IPS DF 6.9 (cell line): ENCODE results near the gene FKBP15.

ENCODE experiments used
- DNase-seq: peaks from one replicate; pipeline ENCODE4 v3.0.0-alpha.2; 2013; ENCODE audit warnings: low read depth, low spot score
- H3K27ac ChIP-seq: one replicate; pipeline ENCODE4 v1.5.1; 2013; ENCODE audit warnings: low read length, control low read depth
- H3K27me3 ChIP-seq: 2 replicates; pipeline ENCODE4 v1.6.1; 2013; ENCODE audit warnings: mild to moderate bottlenecking, low read length; ENCODE audit not compliant: control insufficient read depth, insufficient read depth
- H3K36me3 ChIP-seq: 2 replicates; pipeline ENCODE4 v1.6.1; 2013; ENCODE audit warnings: low read length; ENCODE audit not compliant: control insufficient read depth, insufficient read depth
- H3K4me1 ChIP-seq: 2 replicates; pipeline ENCODE4 v1.6.1; 2013; ENCODE audit warnings: low read length; ENCODE audit not compliant: control insufficient read depth, insufficient read depth
- H3K4me3 ChIP-seq: 2 replicates; pipeline ENCODE4 v1.5.1; 2013; ENCODE audit warnings: mild to moderate bottlenecking, low read length
- H3K9me3 ChIP-seq: 2 replicates; pipeline ENCODE4 v1.6.1; 2013; ENCODE audit warnings: low read length, inconsistent platforms; ENCODE audit not compliant: control insufficient read depth, insufficient read depth
- WGBS: extraction: QIAGEN DNeasy Blood & Tissue Kit; methylation state at CpG from one replicate; pipeline ENCODE4 v1.1.7; 2013; ENCODE audit warnings: mixed read lengths, missing lambda C conversion rate; ENCODE audit not compliant: insufficient read length, insufficient coverage; 5-methylcytosine and 5-hydroxymethylcytosine counted together

Gene FKBP15

GRCh38 chr9:113215132-113215531, 5.9 kb downstream of the FKBP15 start:
- Histone ChIP-seq H3K4me3 (no peak overlapping the region), H3K36me3 (no peaks in the 10 kb centered on the region), H3K27me3 (no peaks in the 10 kb centered on the region), H3K9me3 (no peaks in the 10 kb centered on the region), H3K27ac (no peak overlapping the region), H3K4me1 (no peaks in the 10 kb centered on the region; the same call in 1 of the 2 replicates)
- no CpG with 5 or more reads among the region's 3 CpGs for WGBS
- no peak for DNase-seq

DNA sequence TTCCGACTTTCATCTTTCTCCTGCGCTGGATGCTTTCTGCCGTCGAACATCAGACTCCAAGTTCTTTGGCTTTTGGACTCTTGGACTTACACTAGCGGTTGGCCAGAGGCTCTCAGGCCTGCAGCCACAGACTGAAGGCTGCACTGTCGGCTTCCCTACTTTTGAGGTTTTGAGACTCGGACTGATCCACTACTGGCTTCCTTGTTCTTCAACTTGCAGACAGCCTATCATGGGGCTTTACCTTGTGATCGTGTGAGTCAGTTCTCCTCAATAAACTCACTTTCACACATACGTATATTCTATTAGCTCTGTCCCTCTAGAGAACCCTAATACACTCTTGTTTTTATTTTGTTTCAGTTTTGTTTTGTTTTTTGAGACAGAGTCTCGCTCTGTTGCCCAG, 10.3 kb downstream of the FKBP15 start:
- no peaks in the 10 kb centered on the region for H3K9me3 ChIP-seq
- no CpG with 5 or more reads among the region's 10 CpGs for WGBS
- no peak for DNase-seq
- H3K4me3 ChIP-seq = no peak overlapping the region
- H3K27ac ChIP-seq = no peak overlapping the region
- H3K36me3 ChIP-seq = no peaks in the 10 kb centered on the region
- no peaks in the 10 kb centered on the region for H3K27me3 ChIP-seq
- no peaks in the 10 kb centered on the region for H3K4me1 ChIP-seq

- no peak overlapping the region for H3K27ac ChIP-seq
- no peaks in the 10 kb centered on the region for H3K27me3 ChIP-seq
- no peak for DNase-seq
- no peaks in the 10 kb centered on the region for H3K9me3 ChIP-seq
- H3K4me1 ChIP-seq = no peaks in the 10 kb centered on the region
- H3K36me3 ChIP-seq = no peaks in the 10 kb centered on the region
- no CpG with 5 or more reads among the region's 1 CpG for WGBS
- no peak overlapping the region for H3K4me3 ChIP-seq
Observed at GRCh38 chr9:113205861-113206260, 15.2 kb downstream of the FKBP15 start.

GRCh38 chr9:113205432-113205831, 15.6 kb downstream of the FKBP15 start:
- no peak for DNase-seq
- Histone ChIP-seq H3K27ac (no peak overlapping the region), H3K36me3 (no peaks in the 10 kb centered on the region), H3K4me3 (no peak overlapping the region), H3K9me3 (no peaks in the 10 kb centered on the region), H3K27me3 (no peaks in the 10 kb centered on the region), H3K4me1 (no peaks in the 10 kb centered on the region)
- no CpG with 5 or more reads among the region's 2 CpGs for WGBS

GRCh38 chr9:113199683-113200329, 21.3 kb downstream of the FKBP15 start:
- H3K4me3 ChIP-seq = no peak overlapping the region
- WGBS = no CpG with 5 or more reads among the region's 4 CpGs
- no peak overlapping the region for H3K27ac ChIP-seq
- no peaks in the 10 kb centered on the region for H3K36me3 ChIP-seq
- H3K4me1 ChIP-seq = no peaks in the 10 kb centered on the region
- H3K27me3 ChIP-seq = no peaks in the 10 kb centered on the region
- no peaks in the 10 kb centered on the region for H3K9me3 ChIP-seq
- DNase-seq = no peak

- no CpG with 5 or more reads among the region's 2 CpGs for WGBS
- Histone ChIP-seq H3K4me1 (no peaks in the 10 kb centered on the region), H3K9me3 (no peaks in the 10 kb centered on the region), H3K27me3 (no peaks in the 10 kb centered on the region), H3K4me3 (no peak overlapping the region), H3K36me3 (no peaks in the 10 kb centered on the region; the same call in 1 of the 2 replicates), H3K27ac (no peak overlapping the region)
- no peak for DNase-seq
Observed at GRCh38 chr9:113192455-113192854, 28.6 kb downstream of the FKBP15 start.

GRCh38 chr9:113187929-113188595, 33.0 kb downstream of the FKBP15 start:
- no peak overlapping the region for H3K27ac ChIP-seq
- H3K4me1 ChIP-seq = no peaks in the 10 kb centered on the region
- H3K9me3 ChIP-seq = no peaks in the 10 kb centered on the region
- no peaks in the 10 kb centered on the region for H3K27me3 ChIP-seq
- no CpG with 5 or more reads among the region's 9 CpGs for WGBS
- no peak for DNase-seq
- H3K4me3 ChIP-seq = no peak overlapping the region
- H3K36me3 ChIP-seq = peaks cover 8% of the 10 kb centered on the region; the same call in 1 of the 2 replicates

DNA sequence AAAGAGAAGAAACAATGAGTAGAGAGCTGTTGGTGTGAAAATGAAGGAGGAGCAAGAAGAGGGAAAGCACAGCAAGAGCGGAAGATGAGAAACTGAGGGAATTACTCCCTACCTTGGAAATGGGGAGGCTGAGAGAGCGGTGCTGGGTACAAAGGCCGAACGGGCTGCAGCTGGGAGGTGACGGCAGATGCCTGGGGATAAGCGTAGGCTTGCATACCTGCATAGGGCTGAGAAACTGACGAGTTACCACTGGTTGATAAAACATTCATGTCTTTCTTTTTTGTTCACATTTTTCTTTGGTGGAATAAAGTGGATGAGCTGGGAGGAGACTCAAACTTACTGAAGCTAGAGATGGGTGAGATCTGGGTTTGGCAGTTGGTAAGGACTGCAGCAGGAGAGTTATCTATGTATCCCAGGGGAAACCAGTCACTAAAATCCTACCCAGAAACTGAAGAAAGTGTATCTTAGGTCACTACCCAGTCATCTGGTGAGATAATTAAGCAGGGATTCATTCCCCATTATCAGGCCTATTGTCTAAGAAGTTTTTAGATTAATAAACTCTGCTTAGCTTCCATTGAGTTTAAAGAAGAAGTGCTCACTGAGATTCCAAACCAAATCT, 34.8 kb downstream of the FKBP15 start:
- H3K4me3 ChIP-seq = no peak overlapping the region
- WGBS = no CpG with 5 or more reads among the region's 7 CpGs
- H3K9me3 ChIP-seq = no peaks in the 10 kb centered on the region
- peaks cover 17% of the 10 kb centered on the region; the same call in 1 of the 2 replicates for H3K36me3 ChIP-seq
- no peak for DNase-seq
- H3K4me1 ChIP-seq = no peaks in the 10 kb centered on the region
- no peaks in the 10 kb centered on the region for H3K27me3 ChIP-seq
- H3K27ac ChIP-seq = no peak overlapping the region

DNA sequence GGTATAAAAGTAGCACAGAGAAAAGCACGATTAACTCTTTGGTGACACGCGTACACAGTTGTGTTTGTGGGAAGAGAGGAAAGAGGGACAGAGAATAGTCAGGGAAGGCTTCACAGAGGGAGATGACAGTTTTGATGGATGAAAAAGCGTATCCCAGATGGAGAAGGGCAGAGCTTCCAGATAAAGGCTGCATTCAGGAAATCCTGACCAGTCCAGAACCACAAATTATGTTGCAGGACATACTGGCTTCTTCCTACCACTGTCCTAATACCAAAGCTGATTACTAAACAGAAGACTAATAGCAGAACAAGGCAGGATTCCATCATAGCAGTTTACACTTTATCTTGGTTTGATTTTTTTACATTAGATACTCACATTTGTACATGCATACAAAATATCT, 35.8 kb downstream of the FKBP15 start:
- Histone ChIP-seq H3K9me3 (no peaks in the 10 kb centered on the region), H3K36me3 (peaks cover 17% of the 10 kb centered on the region; the same call in 1 of the 2 replicates), H3K4me1 (no peaks in the 10 kb centered on the region), H3K27me3 (no peaks in the 10 kb centered on the region), H3K4me3 (no peak overlapping the region), H3K27ac (no peak overlapping the region)
- no peak for DNase-seq
- no CpG with 5 or more reads among the region's 4 CpGs for WGBS

- DNase-seq = no peak
- Histone ChIP-seq H3K4me1 (no peaks in the 10 kb centered on the region), H3K36me3 (peaks cover 17% of the 10 kb centered on the region; the same call in 1 of the 2 replicates)
Observed at GRCh38 chr9:113184539-113184938, 36.5 kb downstream of the FKBP15 start.

More at GRCh38 chr9:113184539-113184938, 36.5 kb downstream of the FKBP15 start:
- H3K27ac ChIP-seq = no peak overlapping the region
- H3K4me3 ChIP-seq = no peak overlapping the region
- WGBS = no CpG with 5 or more reads among the region's 2 CpGs
- H3K9me3 ChIP-seq = no peaks in the 10 kb centered on the region
- H3K27me3 ChIP-seq = no peaks in the 10 kb centered on the region
